K562 (cell line): ENCODE data around the gene PTPRT.
"Not testable (repeated sequence)": the region's sequence is repeated elsewhere in the genome, so short reads cannot be mapped to it uniquely, and the experiment has no call there.

Source experiments
- EP300 ChIP-seq: IDR thresholded peaks from 2 replicates; pipeline ENCODE4 v1.6.1; 2012; ENCODE audit warnings: low read length, improper control_type of control experiment
- FOS ChIP-seq: IDR thresholded peaks from 3 replicates; pipeline ENCODE4 v1.6.1; 2011; ENCODE audit not compliant: insufficient read length; ENCODE audit errors: extremely low read depth
- POLR2A ChIP-seq: fragments of 450-650 bp; conservative IDR thresholded peaks from 2 replicates; pipeline ENCODE4 v1.6.1; 2016
- PTTG1 ChIP-seq: fragments of 450-650 bp; IDR thresholded peaks from 2 replicates; pipeline ENCODE4 v1.6.1; 2016; ENCODE audit warnings: low read depth, mild to moderate bottlenecking, missing genetic modification characterization, missing compliant biosample characterization
- RBM22 ChIP-seq: fragments of 200-400 bp; formaldehyde crosslinking; IDR thresholded peaks from 2 replicates; pipeline ENCODE4 v1.6.1; 2018; ENCODE audit warnings: low read length, low read depth; ENCODE audit not compliant: poor library complexity, severe bottlenecking
- TRIM28 ChIP-seq: fragments of 450-650 bp; IDR thresholded peaks from 2 replicates; pipeline ENCODE4 v1.6.1; 2017
- ZNF830 ChIP-seq: fragments of 250-450 bp; sonication (Bioruptor Pico); IDR thresholded peaks from 2 replicates; pipeline ENCODE4 v1.5.0; 2021; ENCODE audit warnings: mild to moderate bottlenecking
- TF ChIP-seq, protein P1 (sequence below), 3 experiments: IDR thresholded peaks in 2 of 3; conservative IDR thresholded peaks in 1 of 3; 2 replicates each; pipeline ENCODE4 v1.5.1; 2011 to 2012; ENCODE audit warnings: low read length in 3 of 3, mild to moderate bottlenecking in 3 of 3, control low read depth in 2 of 3, improper control_type of control experiment in 1 of 3, inconsistent platforms in 1 of 3, low read depth in 1 of 3, mixed read lengths in 1 of 3, moderate library complexity in 1 of 3; ENCODE audit not compliant: insufficient read depth in 2 of 3
- TF ChIP-seq, protein P2 (sequence below): fragments of 150-350 bp; IDR thresholded peaks from 2 replicates; pipeline ENCODE4 v1.6.1; 2014; ENCODE audit warnings: low read depth, mild to moderate bottlenecking, low read length, borderline replicate concordance

DNA sequence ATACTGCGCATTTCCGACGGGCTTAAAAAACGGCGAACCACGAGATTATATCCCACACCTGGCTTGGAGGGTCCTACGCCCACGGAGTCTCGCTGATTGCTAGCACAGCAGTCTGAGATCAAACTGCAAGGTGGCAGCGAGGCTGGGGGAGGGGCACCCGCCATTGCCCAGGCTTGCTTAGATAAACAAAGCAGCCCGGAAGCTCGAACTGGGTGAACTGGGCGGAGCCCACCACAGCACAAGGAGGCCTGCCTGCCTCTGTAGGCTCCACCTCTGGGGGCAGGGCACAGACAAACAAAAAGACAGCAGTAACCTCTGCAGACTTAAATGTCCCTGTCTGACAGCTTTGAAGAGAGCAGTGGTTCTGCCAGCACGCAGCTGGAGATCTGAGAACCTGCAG, 983.1 kb downstream of the PTPRT start:
- TF ChIP-seq EP300; POLR2A; PTTG1 (tag); RBM22; ZNF830 (CRISPR knock-in tag); TRIM28; FOS: not testable (repeated sequence)
- TF ChIP-seq, protein P1, sequence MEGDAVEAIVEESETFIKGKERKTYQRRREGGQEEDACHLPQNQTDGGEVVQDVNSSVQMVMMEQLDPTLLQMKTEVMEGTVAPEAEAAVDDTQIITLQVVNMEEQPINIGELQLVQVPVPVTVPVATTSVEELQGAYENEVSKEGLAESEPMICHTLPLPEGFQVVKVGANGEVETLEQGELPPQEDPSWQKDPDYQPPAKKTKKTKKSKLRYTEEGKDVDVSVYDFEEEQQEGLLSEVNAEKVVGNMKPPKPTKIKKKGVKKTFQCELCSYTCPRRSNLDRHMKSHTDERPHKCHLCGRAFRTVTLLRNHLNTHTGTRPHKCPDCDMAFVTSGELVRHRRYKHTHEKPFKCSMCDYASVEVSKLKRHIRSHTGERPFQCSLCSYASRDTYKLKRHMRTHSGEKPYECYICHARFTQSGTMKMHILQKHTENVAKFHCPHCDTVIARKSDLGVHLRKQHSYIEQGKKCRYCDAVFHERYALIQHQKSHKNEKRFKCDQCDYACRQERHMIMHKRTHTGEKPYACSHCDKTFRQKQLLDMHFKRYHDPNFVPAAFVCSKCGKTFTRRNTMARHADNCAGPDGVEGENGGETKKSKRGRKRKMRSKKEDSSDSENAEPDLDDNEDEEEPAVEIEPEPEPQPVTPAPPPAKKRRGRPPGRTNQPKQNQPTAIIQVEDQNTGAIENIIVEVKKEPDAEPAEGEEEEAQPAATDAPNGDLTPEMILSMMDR (IDR thresholded peaks at IDR 0.05 in 2 of 3, conservative IDR thresholded peaks at IDR 0.05 in 1 of 3; ENCODE audit: insufficient read depth in 2 of 3, low read depth in 1 of 3, low read length in 3 of 3), result not testable (repeated sequence)
- TF ChIP-seq, protein P2, sequence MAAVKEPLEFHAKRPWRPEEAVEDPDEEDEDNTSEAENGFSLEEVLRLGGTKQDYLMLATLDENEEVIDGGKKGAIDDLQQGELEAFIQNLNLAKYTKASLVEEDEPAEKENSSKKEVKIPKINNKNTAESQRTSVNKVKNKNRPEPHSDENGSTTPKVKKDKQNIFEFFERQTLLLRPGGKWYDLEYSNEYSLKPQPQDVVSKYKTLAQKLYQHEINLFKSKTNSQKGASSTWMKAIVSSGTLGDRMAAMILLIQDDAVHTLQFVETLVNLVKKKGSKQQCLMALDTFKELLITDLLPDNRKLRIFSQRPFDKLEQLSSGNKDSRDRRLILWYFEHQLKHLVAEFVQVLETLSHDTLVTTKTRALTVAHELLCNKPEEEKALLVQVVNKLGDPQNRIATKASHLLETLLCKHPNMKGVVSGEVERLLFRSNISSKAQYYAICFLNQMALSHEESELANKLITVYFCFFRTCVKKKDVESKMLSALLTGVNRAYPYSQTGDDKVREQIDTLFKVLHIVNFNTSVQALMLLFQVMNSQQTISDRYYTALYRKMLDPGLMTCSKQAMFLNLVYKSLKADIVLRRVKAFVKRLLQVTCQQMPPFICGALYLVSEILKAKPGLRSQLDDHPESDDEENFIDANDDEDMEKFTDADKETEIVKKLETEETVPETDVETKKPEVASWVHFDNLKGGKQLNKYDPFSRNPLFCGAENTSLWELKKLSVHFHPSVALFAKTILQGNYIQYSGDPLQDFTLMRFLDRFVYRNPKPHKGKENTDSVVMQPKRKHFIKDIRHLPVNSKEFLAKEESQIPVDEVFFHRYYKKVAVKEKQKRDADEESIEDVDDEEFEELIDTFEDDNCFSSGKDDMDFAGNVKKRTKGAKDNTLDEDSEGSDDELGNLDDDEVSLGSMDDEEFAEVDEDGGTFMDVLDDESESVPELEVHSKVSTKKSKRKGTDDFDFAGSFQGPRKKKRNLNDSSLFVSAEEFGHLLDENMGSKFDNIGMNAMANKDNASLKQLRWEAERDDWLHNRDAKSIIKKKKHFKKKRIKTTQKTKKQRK, result not testable (repeated sequence)
